DND-41 (cell line): ENCODE measurements around the gene GGA2.

Experiments used
- CTCF ChIP-seq: IDR thresholded peaks from 2 replicates; pipeline ENCODE4 v1.5.1; 2012; ENCODE audit warnings: borderline replicate concordance, low read length, moderate library complexity, mild to moderate bottlenecking; ENCODE audit not compliant: poor library complexity, severe bottlenecking; ENCODE audit errors: extremely low read depth
- EZH2 ChIP-seq: IDR thresholded peaks from 3 replicates; pipeline ENCODE4 v1.6.1; 2012; ENCODE audit warnings: borderline replicate concordance, low read depth, mild to moderate bottlenecking, moderate library complexity, low read length, inconsistent platforms; ENCODE audit not compliant: severe bottlenecking

DNA sequence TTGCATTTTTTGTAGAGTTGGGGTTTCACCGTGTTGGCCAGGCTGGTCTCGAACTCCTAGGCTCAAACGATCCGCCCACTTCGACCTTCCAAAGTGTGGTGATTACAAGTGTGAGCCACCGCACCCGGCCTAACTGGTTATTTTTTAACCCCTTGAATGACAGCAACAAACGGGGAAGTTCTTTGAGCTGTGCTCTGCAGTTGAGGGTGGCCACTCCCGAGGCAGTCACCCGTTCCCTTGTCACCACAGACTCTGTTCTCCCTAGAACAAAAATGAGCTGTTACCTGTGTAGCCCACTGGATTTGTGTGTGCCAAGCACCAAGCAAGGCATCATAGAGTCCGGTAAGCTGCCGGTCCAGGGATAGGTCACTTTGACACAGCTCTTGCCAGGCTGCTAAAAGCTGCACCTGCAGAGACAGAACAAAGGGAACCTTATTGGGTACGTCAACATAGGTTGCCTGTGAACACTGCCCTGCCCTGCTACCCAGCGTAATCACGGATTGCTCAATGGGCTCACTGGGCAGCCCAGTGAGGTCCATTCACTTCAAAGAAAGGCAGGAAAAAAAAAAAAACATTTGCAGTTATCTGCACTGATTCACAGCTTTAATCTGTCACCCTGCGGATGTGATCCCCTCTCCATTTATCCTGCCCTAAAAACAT is 76.9 kb downstream of the GGA2 start:
- no peak for TF ChIP-seq CTCF
- no peak for TF ChIP-seq EZH2
